Esophagus muscularis mucosa (tissue), 4 donors: Measurements from ENCODE around the gene USP25. TPM values are rescaled to one million over a fixed set of nuclear protein-coding genes. Genes with fewer than 3 reads are reported as not detected.
A peak's percentile ranks its signal among the peaks of the same experiment; 100 is the strongest.

Experiments
- DNase-seq: peaks from one replicate; pipeline ENCODE4 v3.0.0-alpha.2; 2017; ENCODE audit errors: extremely low spot score
- H3K27ac ChIP-seq, 4 donors: fragments of 200-600 bp; sonication (generic); replicated peaks in 1 of 4; 1 replicate in 3 of 4; 2 replicates in 1 of 4; pipeline ENCODE4 v1.5.1; 2016 to 2019; ENCODE audit warnings: mild to moderate bottlenecking in 1 of 4
- H3K27me3 ChIP-seq, 4 donors: fragments of 200-600 bp; sonication (generic); one replicate each; pipeline versions ENCODE4 v1.5.1 to v1.6.0; 2016 to 2019
- H3K36me3 ChIP-seq, 4 donors: fragments of 200-600 bp; sonication (generic); one replicate each; pipeline ENCODE4 v1.5.1; 2016 to 2019
- H3K4me1 ChIP-seq, 4 donors: fragments of 200-600 bp; sonication (generic); one replicate each; pipeline ENCODE4 v1.5.1; 2016 to 2019
- H3K4me3 ChIP-seq, 4 donors: fragments of 200-600 bp; sonication (generic); 1 replicate in 2 of 4; 2 replicates in 2 of 4; pipeline ENCODE4 v1.5.1; 2016 to 2019; ENCODE audit warnings: mild to moderate bottlenecking in 4 of 4, moderate library complexity in 1 of 4
- H3K9me3 ChIP-seq, 4 donors: fragments of 200-600 bp; sonication (generic); 1 replicate in 3 of 4; 2 replicates in 1 of 4; pipeline ENCODE4 v1.5.1; 2016 to 2019
- CTCF ChIP-seq, 3 experiments: fragments of 200-600 bp in 2 of 3; fragments of 450-650 bp in 1 of 3; sonication (generic) in 2 of 3; IDR thresholded peaks; one replicate each; pipeline ENCODE4 v1.5.1; 2017 to 2019; ENCODE audit warnings: antibody characterized with exemption in 3 of 3, mild to moderate bottlenecking in 2 of 3, moderate library complexity in 1 of 3
- EP300 ChIP-seq: sonication (generic); formaldehyde crosslinking; IDR thresholded peaks from one replicate; pipeline ENCODE4 v1.6.1; 2017; ENCODE audit warnings: antibody characterized with exemption
- POLR2A ChIP-seq: fragments of 450-650 bp; IDR thresholded peaks from one replicate; pipeline ENCODE4 v1.6.1; 2017; ENCODE audit warnings: antibody characterized with exemption, moderate library complexity, mild to moderate bottlenecking, low read depth
- POLR2AphosphoS5 ChIP-seq, 2 donors: sonication (generic); formaldehyde crosslinking; IDR thresholded peaks; one replicate each; pipeline ENCODE4 v1.6.1; 2017; ENCODE audit warnings: antibody characterized with exemption in 2 of 2
- WGBS: methylation state at CpG from one replicate; pipeline ENCODE4 v1.1.5; 2018; 5-methylcytosine and 5-hydroxymethylcytosine counted together
- intact Hi-C: fragments of 100-400 bp; cut with DNase I; formaldehyde crosslinking; loops from one replicate; pipeline ENCODE4 v1.15.1; 2023
- total RNA-seq, 4 donors: library from RNA; depleted of rRNA; stranded (reverse); fragments of >200 nt; gene quantifications; one replicate each; pipeline versions ENCODE4 v1.1.0 to v1.2.1, GENCODE V29; 2016

USP25 gene
- total RNA-seq, 4 donors from 2014 or later: 48.2 to 75.1 (median 60.0) TPM

DNA sequence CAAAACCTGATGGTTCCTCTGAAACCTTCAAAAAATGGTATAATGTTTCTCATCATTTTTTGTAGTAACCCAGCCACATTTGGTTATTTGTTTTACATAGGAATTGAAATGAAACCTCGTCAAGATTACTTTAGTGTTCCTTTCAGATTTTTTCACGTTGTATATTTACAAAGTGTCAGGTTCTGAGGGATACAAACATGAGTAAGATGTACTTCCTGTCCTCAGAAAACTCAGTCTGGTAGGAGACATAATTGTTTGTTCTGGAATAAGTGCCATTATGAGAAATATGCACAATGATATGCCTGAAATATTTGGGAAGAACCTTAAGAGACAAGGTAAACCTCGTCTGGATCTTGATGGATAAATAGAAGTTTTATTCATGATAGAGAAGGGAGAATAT, 145.5 kb downstream of the USP25 start:
- no peak for DNase-seq
- Histone ChIP-seq H3K36me3 (peaks cover 16 to 82% (median 53%) of the 10 kb centered on the region in 4 donors), H3K9me3 (peaks cover 0 to under 1% (median 0%) of the 10 kb centered on the region in 4 donors), H3K4me1 (no peaks in the 10 kb centered on the region), H3K4me3 (no peak overlapping the region), H3K27ac (no peak overlapping the region), H3K27me3 (no peaks in the 10 kb centered on the region)
- TF ChIP-seq CTCF (IDR thresholded peaks at IDR 0.05) (no peak), POLR2A (no peak), POLR2AphosphoS5 (IDR thresholded peaks at IDR 0.05) (no peak), EP300 (no peak)
- intact Hi-C loops: no loop called here
- WGBS: 94% methylated on average over 3 of the region's 3 CpGs

- 83% methylated on average over 4 of the region's 4 CpGs for WGBS
- H3K4me1 ChIP-seq: peaks cover 0 to 14% (median 4%) of the 10 kb centered on the region in 4 donors
- TF ChIP-seq EP300 (no peak), CTCF (IDR thresholded peaks at IDR 0.05) (no peak), POLR2A (no peak), POLR2AphosphoS5 (IDR thresholded peaks at IDR 0.05) (no peak)
- no peaks in the 10 kb centered on the region for H3K27me3 ChIP-seq
- no peaks in the 10 kb centered on the region for H3K36me3 ChIP-seq
- no peak overlapping the region for H3K4me3 ChIP-seq
- H3K27ac ChIP-seq: no peak overlapping the region
- no peaks in the 10 kb centered on the region for H3K9me3 ChIP-seq
- intact Hi-C loops: no loop called here
- DNase-seq: no peak
Observed at GRCh38 chr21:15893902-15894301, 164.1 kb downstream of the USP25 start.

DNA sequence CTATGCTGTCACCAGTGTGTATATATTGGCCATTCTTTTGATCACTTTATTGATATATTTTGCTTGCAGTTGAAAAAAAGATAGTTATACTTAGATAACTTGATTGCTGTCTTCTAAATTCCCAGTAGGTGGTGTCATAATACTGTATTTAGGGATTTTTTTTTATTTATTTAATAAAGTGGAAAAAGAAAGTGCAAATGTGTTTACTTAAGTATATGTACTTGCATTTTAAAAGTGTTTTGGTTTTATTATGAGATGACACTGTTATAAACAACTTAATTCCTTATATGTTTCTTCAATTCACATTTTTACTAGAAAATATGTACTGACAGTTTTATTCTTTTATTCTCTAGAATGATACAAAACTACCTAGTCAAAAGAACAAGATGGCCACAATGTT, 164.8 kb downstream of the USP25 start:
- Histone ChIP-seq H3K9me3 (no peaks in the 10 kb centered on the region), H3K27me3 (no peaks in the 10 kb centered on the region), H3K27ac (no peak overlapping the region), H3K4me3 (no peak overlapping the region), H3K36me3 (no peaks in the 10 kb centered on the region), H3K4me1 (peaks cover 0 to 14% (median 4%) of the 10 kb centered on the region in 4 donors)
- TF ChIP-seq POLR2AphosphoS5 (IDR thresholded peaks at IDR 0.05) (no peak), EP300 (no peak), POLR2A (no peak), CTCF (IDR thresholded peaks at IDR 0.05) (peak in 2 of 3 experiments; percentile 36 to 45)
- intact Hi-C loops: no loop called here
- no peak for DNase-seq

DNA sequence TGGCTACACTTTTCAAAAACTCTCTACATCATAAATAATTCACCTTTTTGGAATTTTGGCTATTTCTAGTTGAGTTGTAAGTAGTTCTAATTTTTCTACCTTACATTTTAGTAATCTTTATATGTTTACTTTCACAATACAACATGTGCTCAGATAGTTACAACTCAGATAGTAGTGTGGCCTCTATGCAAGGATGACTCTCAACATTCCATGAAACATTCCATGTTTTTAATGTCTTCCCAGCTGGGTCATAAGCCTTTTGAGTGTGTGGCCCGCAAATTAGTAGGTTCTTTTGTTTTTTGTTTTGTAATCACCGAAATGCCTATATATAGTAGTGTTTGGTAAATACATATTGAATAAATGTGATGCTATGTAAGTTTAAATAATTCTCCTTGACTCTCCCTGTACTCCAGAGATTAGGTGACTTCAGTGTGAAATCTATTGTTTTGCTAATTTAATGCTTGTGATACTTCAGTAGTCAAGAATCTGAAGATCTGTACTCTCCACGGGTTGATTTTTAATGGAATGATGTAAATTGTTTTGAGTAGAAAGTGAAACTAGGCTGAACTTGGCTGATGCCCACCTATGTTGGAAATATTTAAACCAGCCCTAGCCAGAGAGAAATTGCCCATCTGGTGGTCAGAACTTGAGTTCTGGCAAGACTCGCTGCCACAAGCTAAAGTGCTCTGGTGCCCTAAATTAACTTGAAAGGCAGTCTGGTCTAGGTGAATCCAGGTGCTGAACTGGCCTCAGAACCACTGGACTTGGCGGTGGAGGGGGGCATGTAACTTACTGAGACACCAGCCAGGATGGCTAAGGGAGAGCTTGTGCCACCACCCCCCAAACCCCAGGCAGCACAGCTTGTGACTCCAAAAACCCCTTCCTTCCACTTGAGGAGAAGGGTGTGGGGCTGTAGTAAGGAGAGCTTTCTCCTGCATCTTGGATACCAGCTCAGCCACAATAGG, 165.6 kb downstream of the USP25 start:
- no peak for DNase-seq
- WGBS: 80% methylated on average over 5 of the region's 5 CpGs

More for the DNA sequence above, 165.6 kb downstream of the USP25 start:
- TF ChIP-seq POLR2A (no peak), POLR2AphosphoS5 (IDR thresholded peaks at IDR 0.05) (no peak), CTCF (IDR thresholded peaks at IDR 0.05) (no peak), EP300 (no peak)
- Histone ChIP-seq H3K27ac (no peak overlapping the region), H3K36me3 (no peaks in the 10 kb centered on the region), H3K4me1 (peaks cover 0 to 14% (median 4%) of the 10 kb centered on the region in 4 donors), H3K9me3 (no peaks in the 10 kb centered on the region), H3K27me3 (no peaks in the 10 kb centered on the region), H3K4me3 (no peak overlapping the region)
- intact Hi-C loops: loop anchor here (5.0 kb wide), 1 partner anchor 437 kb away; no protein-coding TSS in a partner anchor
